HG02588 (cell line): ENCODE results near the gene PAPPA.

Experiments used
- ATAC-seq: cut with Tn5 transposase; IDR thresholded peaks from one replicate; pipeline ENCODE4 v1.9.1; 2021; ENCODE audit warnings: mild to moderate bottlenecking, moderate library complexity; ENCODE audit not compliant: unreplicated experiment

PAPPA gene

GRCh38 chr9:116342061-116342460 is 188.5 kb downstream of the PAPPA start:
- ATAC-seq, result no peak

- ATAC-seq, result no peak
These were observed 189.3 kb downstream of the PAPPA start for GRCh38 chr9:116342941-116343340.

- no peak for ATAC-seq
These were observed 190.8 kb downstream of the PAPPA start for GRCh38 chr9:116344416-116344815.

GRCh38 chr9:116345393-116345792 is 191.8 kb downstream of the PAPPA start:
- no peak for ATAC-seq

GRCh38 chr9:116345817-116346216 is 192.2 kb downstream of the PAPPA start:
- no peak for ATAC-seq

GRCh38 chr9:116349684-116350083 is 196.1 kb downstream of the PAPPA start:
- ATAC-seq, result no peak

- no peak for ATAC-seq
These were observed 196.6 kb downstream of the PAPPA start for GRCh38 chr9:116350213-116350612.

GRCh38 chr9:116352958-116353357 is 199.4 kb downstream of the PAPPA start:
- ATAC-seq, result no peak

- ATAC-seq, result no peak
These were observed 201.7 kb downstream of the PAPPA start for GRCh38 chr9:116355153-116355921.

- no peak for ATAC-seq
These were observed 204.7 kb downstream of the PAPPA start for GRCh38 chr9:116358251-116358650.

- ATAC-seq, result no peak
These were observed 206.4 kb downstream of the PAPPA start for GRCh38 chr9:116360016-116360415.

GRCh38 chr9:116360989-116361388 is 207.4 kb downstream of the PAPPA start:
- no peak for ATAC-seq

- no peak for ATAC-seq
These were observed 208.0 kb downstream of the PAPPA start for GRCh38 chr9:116361547-116361946.

GRCh38 chr9:116362493-116362892 is 208.9 kb downstream of the PAPPA start:
- no peak for ATAC-seq

- ATAC-seq, result no peak
These were observed 211.5 kb downstream of the PAPPA start for GRCh38 chr9:116365056-116365471.

- no peak for ATAC-seq
These were observed 212.7 kb downstream of the PAPPA start for GRCh38 chr9:116366241-116366640.

- no peak for ATAC-seq
These were observed 215.1 kb downstream of the PAPPA start for GRCh38 chr9:116368680-116369079.

- no peak for ATAC-seq
These were observed 216.1 kb downstream of the PAPPA start for GRCh38 chr9:116369706-116370105.

GRCh38 chr9:116370556-116370955 is 217.0 kb downstream of the PAPPA start:
- ATAC-seq, result no peak

GRCh38 chr9:116372081-116372673 is 218.6 kb downstream of the PAPPA start:
- ATAC-seq, result no peak

GRCh38 chr9:116372786-116373185 is 219.2 kb downstream of the PAPPA start:
- no peak for ATAC-seq

- ATAC-seq, result no peak
These were observed 223.7 kb downstream of the PAPPA start for GRCh38 chr9:116377179-116377798.
